OCI-LY7 (cell line): ENCODE measurements around the gene ZBTB40. TPM values are rescaled to one million over a fixed set of nuclear protein-coding genes. Genes with fewer than 3 reads are reported as not detected.

Experiments
- BruUV-seq: library from RNA; stranded (reverse); fragments of 400-500 nt; replicated peaks from 2 replicates; lab custom pipeline; 2021; lab: Mats Ljungman, UMichigan
- CTCF ChIA-PET: fragments of 300-600 bp; sonication (Branson Sonifier 250); formaldehyde crosslinking; loops from one replicate; lab custom pipeline; 2022; ENCODE audit warnings: antibody characterized with exemption; ENCODE audit not compliant: unreplicated experiment; lab: Charles Lee
- POLR2A ChIA-PET: fragments of 300-600 bp; sonication (Branson Sonifier 250); formaldehyde crosslinking; loops from one replicate; lab custom pipeline; 2022; ENCODE audit warnings: antibody characterized with exemption; lab: Charles Lee
- DNase-seq: peaks from one replicate; pipeline ENCODE4 v3.0.0-alpha.2; 2015; ENCODE audit warnings: low spot score
- H2AFZ ChIP-seq: fragments of 200-600 bp; sonication (generic), shearing (Covaris generic); 2 replicates; pipeline ENCODE4 v1.6.1; 2014; ENCODE audit warnings: mild to moderate bottlenecking, antibody characterized with exemption, low read length, moderate library complexity
- H3K27ac ChIP-seq: fragments of 200-600 bp; sonication (generic); 2 replicates; pipeline ENCODE4 v1.5.1; 2014; ENCODE audit warnings: mixed run types, low read depth, mild to moderate bottlenecking, moderate library complexity, low read length, inconsistent platforms; ENCODE audit not compliant: poor library complexity, severe bottlenecking
- H3K36me3 ChIP-seq: fragments of 200-600 bp; sonication (generic); 2 replicates; pipeline ENCODE4 v1.6.1; 2014; ENCODE audit warnings: mild to moderate bottlenecking, antibody characterized with exemption, low read length, moderate library complexity, mixed read lengths; ENCODE audit not compliant: insufficient read depth
- H3K4me1 ChIP-seq: fragments of 200-600 bp; sonication (generic); 2 replicates; pipeline ENCODE4 v1.5.1; 2014; ENCODE audit warnings: mild to moderate bottlenecking, low read length; ENCODE audit not compliant: insufficient read depth, poor library complexity, severe bottlenecking
- H3K4me2 ChIP-seq: fragments of 200-600 bp; sonication (generic); 2 replicates; pipeline ENCODE4 v1.6.1; 2014; ENCODE audit warnings: mild to moderate bottlenecking, low read length
- H3K4me3 ChIP-seq: fragments of 200-600 bp; sonication (generic); 2 replicates; pipeline ENCODE4 v1.5.1; 2014; ENCODE audit warnings: mild to moderate bottlenecking, low read depth, low read length; ENCODE audit not compliant: poor library complexity, severe bottlenecking
- H3K79me2 ChIP-seq: fragments of 200-600 bp; sonication (generic); 2 replicates; pipeline ENCODE4 v1.6.1; 2016; ENCODE audit warnings: low read depth, mild to moderate bottlenecking, low read length, moderate library complexity, mixed read lengths; ENCODE audit not compliant: insufficient read depth
- H3K9me2 ChIP-seq: fragments of 200-600 bp; sonication (generic); 2 replicates; pipeline ENCODE4 v1.6.1; 2016; ENCODE audit warnings: mild to moderate bottlenecking, low read length, mixed read lengths; ENCODE audit not compliant: insufficient read depth
- H3K9me3 ChIP-seq: fragments of 200-600 bp; sonication (generic); 2 replicates; pipeline ENCODE4 v1.6.1; 2014; ENCODE audit warnings: mild to moderate bottlenecking, mixed run types, low read length, mixed read lengths
- H4K20me1 ChIP-seq: fragments of 200-600 bp; sonication (generic); 2 replicates; pipeline ENCODE4 v1.6.1; 2014; ENCODE audit warnings: mild to moderate bottlenecking, antibody characterized with exemption, low read length, moderate library complexity, mixed read lengths; ENCODE audit not compliant: insufficient read depth
- CTCF ChIP-seq: fragments of 200-600 bp; sonication (generic); conservative IDR thresholded peaks from 2 replicates; pipeline ENCODE4 v1.5.1; 2014; ENCODE audit warnings: mild to moderate bottlenecking, antibody characterized with exemption, low read length, moderate library complexity, mixed read lengths
- EZH2phosphoT487 ChIP-seq: fragments of 200-600 bp; sonication (generic); IDR thresholded peaks from 2 replicates; pipeline ENCODE4 v1.6.1; 2018; ENCODE audit warnings: low read depth, borderline replicate concordance, mild to moderate bottlenecking, mixed run types, antibody characterized with exemption, low read length, moderate library complexity, mixed read lengths
- intact Hi-C: fragments of 100-400 bp; cut with micrococcal nuclease; formaldehyde crosslinking; loops from one replicate; pipeline ENCODE4 v1.10.0; 2022; ENCODE audit not compliant: unreplicated experiment
- total RNA-seq, 2 experiments: library from RNA; depleted of rRNA in 1 of 2; stranded (reverse); fragments of >200 nt in 1 of 2; shearing (Covaris generic) in 1 of 2; gene quantifications; 2 replicates each; pipeline ENCODE4 v1.2.3, GENCODE V29; 2014 to 2022

ZBTB40 gene
- total RNA-seq, 2 experiments from 2014 or later = 16.6 to 17.3 TPM

DNA sequence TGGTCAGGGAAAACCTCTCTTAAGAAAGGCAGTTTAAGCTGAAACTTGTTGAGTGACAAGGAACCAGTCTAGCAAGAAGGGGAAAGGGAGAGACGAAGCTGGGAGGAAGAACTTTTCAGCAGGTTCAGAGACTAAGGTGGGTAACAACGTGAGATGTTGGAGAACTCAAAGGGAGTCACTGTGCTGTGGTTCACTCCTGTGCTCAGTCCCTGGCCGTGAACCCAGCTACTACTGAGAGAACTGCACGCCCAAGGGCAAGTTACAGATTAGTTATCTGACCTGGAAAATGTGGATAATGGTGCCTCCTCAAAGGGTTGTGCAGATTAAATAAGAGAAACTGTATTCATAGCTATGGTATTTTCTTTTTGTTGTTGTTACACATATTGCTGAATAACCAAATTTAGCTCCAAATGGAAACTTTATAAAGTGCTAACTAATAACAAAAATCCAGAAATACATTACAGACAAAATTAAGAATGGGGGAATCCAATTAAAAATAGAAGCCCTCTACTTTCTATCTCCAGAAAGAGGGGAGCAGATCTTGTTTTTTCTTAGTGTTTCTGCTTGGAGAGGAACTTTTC lies 2.9 kb downstream of the ZBTB40 start:
- DNase-seq = no peak
- no peak overlapping the region for H3K4me2 ChIP-seq
- intact Hi-C loops = loop anchor here (10.0 kb wide), 1 partner anchor 560 kb away; the partner anchor contains the start of genes KDM1A and TEX46
- H3K9me3 ChIP-seq = peaks cover 7% of the 10 kb centered on the region; the same call in 1 of the 2 replicates
- H4K20me1 ChIP-seq = peaks cover 5% of the 10 kb centered on the region; the same call in 1 of the 2 replicates
- BruUV-seq = no TSS peak
- no peak overlapping the region for H3K4me3 ChIP-seq
- no peaks in the 10 kb centered on the region; the same call in 1 of the 2 replicates for H3K36me3 ChIP-seq
- no peaks in the 10 kb centered on the region; the same call in 1 of the 2 replicates for H3K9me2 ChIP-seq
- ChIA-PET CTCF (no interaction called here), POLR2A (interaction anchor here (0.9 kb wide), 1 partner anchor 27 kb away, joined by 3 read pairs; no protein-coding TSS in a partner anchor)
- no peak overlapping the region for H2AFZ ChIP-seq
- peaks cover 10% of the 10 kb centered on the region for H3K4me1 ChIP-seq
- no peak for TF ChIP-seq EZH2phosphoT487
- no peak for TF ChIP-seq CTCF
- no peak overlapping the region for H3K27ac ChIP-seq
- H3K79me2 ChIP-seq = peaks cover 14% of the 10 kb centered on the region

DNA sequence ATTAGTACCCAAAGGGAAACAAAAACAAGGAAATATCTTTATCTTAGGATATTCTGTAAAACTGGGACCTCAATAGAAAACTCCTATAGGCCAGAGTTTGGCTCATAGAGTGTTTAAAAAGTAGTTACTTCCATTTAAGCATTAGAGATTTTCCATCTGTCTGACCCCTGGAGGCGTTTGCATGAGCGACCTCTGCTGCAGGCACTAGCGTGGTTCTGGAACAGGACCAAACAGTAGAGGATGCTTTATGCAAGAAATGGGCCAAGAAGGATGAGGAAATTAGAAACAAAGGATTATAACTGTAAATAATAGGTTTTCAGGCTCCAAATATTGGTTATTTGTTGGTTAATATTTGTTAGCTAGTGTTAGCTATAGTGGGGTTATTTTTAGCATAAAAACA lies 5.7 kb downstream of the ZBTB40 start:
- Histone ChIP-seq H3K4me1 (peaks cover 21% of the 10 kb centered on the region), H3K27ac (no peak overlapping the region), H3K79me2 (peaks cover 15% of the 10 kb centered on the region), H3K4me2 (no peak overlapping the region), H3K4me3 (no peak overlapping the region), H4K20me1 (peaks cover 5% of the 10 kb centered on the region; the same call in 1 of the 2 replicates), H2AFZ (no peak overlapping the region), H3K36me3 (no peaks in the 10 kb centered on the region), H3K9me3 (no peaks in the 10 kb centered on the region), H3K9me2 (no peaks in the 10 kb centered on the region; the same call in 1 of the 2 replicates)
- CTCF ChIA-PET = no interaction called here
- TF ChIP-seq EZH2phosphoT487 = no peak
- TF ChIP-seq CTCF = no peak
- no peak for DNase-seq
- no TSS peak for BruUV-seq
- POLR2A ChIA-PET = no interaction called here
- intact Hi-C loops = loop anchor here (10.0 kb wide), 1 partner anchor 557 kb away; the partner anchor contains the start of genes KDM1A and TEX46

- H3K36me3 ChIP-seq = no peaks in the 10 kb centered on the region
- no peak overlapping the region for H3K27ac ChIP-seq
- DNase-seq = no peak
- CTCF ChIA-PET = no interaction called here
- no TSS peak for BruUV-seq
- no peak overlapping the region for H3K4me2 ChIP-seq
- no peak overlapping the region for H3K4me3 ChIP-seq
- TF ChIP-seq CTCF = no peak
- no peak for TF ChIP-seq EZH2phosphoT487
- H3K4me1 ChIP-seq = peaks cover 18% of the 10 kb centered on the region
- intact Hi-C loops = loop anchor here (10.0 kb wide), 1 partner anchor 557 kb away; the partner anchor contains the start of genes KDM1A and TEX46
- no peaks in the 10 kb centered on the region; the same call in 1 of the 2 replicates for H3K9me2 ChIP-seq
- POLR2A ChIA-PET = interaction anchor here (0.6 kb wide), 1 partner anchor 494 kb away, joined by 7 read pairs; no protein-coding TSS in a partner anchor
- H3K9me3 ChIP-seq = no peaks in the 10 kb centered on the region
- H4K20me1 ChIP-seq = peaks cover 5% of the 10 kb centered on the region; the same call in 1 of the 2 replicates
- H2AFZ ChIP-seq = no peak overlapping the region
- H3K79me2 ChIP-seq = peaks cover 15% of the 10 kb centered on the region
Measured at GRCh38 chr1:22457836-22458235, 6.2 kb downstream of the ZBTB40 start.
